K562 (cell line): ENCODE measurements around the gene RASGRP2. TPM values are rescaled to one million over a fixed set of nuclear protein-coding genes. Genes with fewer than 3 reads are reported as not detected.

Source experiments
- CBFB ChIP-seq: sonication (generic); formaldehyde crosslinking; IDR thresholded peaks from 2 replicates; pipeline ENCODE4 v1.4.0; 2020; ENCODE audit warnings: mild to moderate bottlenecking, missing genetic modification reagents
- CBX2 ChIP-seq: fragments of 200-600 bp; sonication (generic); IDR thresholded peaks from one replicate; pipeline ENCODE4 v1.6.1; 2012; ENCODE audit warnings: mild to moderate bottlenecking, low read length, inconsistent platforms; ENCODE audit not compliant: insufficient read depth, poor library complexity, severe bottlenecking
- DDX20 ChIP-seq: fragments of 450-650 bp; IDR thresholded peaks from 2 replicates; pipeline ENCODE4 v1.6.1; 2016; ENCODE audit warnings: missing genetic modification characterization, low read depth, mild to moderate bottlenecking, missing compliant biosample characterization, moderate library complexity
- KLF16 ChIP-seq: IDR thresholded peaks from 2 replicates; pipeline ENCODE4 v1.6.1; 2016; ENCODE audit warnings: antibody characterized with exemption
- MIER1 ChIP-seq: fragments of 450-650 bp; IDR thresholded peaks from 2 replicates; pipeline ENCODE4 v1.6.1; 2016; ENCODE audit warnings: antibody characterized with exemption, mild to moderate bottlenecking, low read depth
- MYC ChIP-seq, 2 experiments: fragments of 250-450 bp in 1 of 2; sonication (Bioruptor Pico) in 1 of 2; IDR thresholded peaks; 2 replicates each; pipeline versions ENCODE4 v1.5.1 to v1.6.1; 2012 to 2021; ENCODE audit warnings: low read depth in 2 of 2, borderline replicate concordance in 1 of 2, improper control_type of control experiment in 1 of 2, low read length in 1 of 2, mild to moderate bottlenecking in 1 of 2, moderate library complexity in 1 of 2
- NFE2 ChIP-seq: IDR thresholded peaks from 2 replicates; pipeline ENCODE4 v1.6.1; 2014; ENCODE audit warnings: antibody characterized with exemption, low read depth
- PHF21A ChIP-seq: fragments of 450-650 bp; IDR thresholded peaks from 2 replicates; pipeline ENCODE4 v1.6.1; 2017; ENCODE audit warnings: low read depth, borderline replicate concordance
- SAFB2 ChIP-seq: fragments of 200-400 bp; formaldehyde crosslinking; IDR thresholded peaks from 2 replicates; pipeline ENCODE4 v1.6.1; 2018; ENCODE audit warnings: borderline replicate concordance, low read length, low read depth, moderate library complexity; ENCODE audit not compliant: severe bottlenecking
- SP2 ChIP-seq: IDR thresholded peaks from 2 replicates; pipeline ENCODE4 v1.6.1; 2011; ENCODE audit warnings: mild to moderate bottlenecking, low read depth, low read length, moderate library complexity; ENCODE audit not compliant: poor library complexity, severe bottlenecking; ENCODE audit errors: extremely low read depth
- SRSF7 ChIP-seq: fragments of 200-400 bp; formaldehyde crosslinking; optimal IDR thresholded peaks from 2 replicates; pipeline ENCODE3; 2017; ENCODE audit warnings: mild to moderate bottlenecking, low read depth, low read length
- TAF9B ChIP-seq: fragments of 450-650 bp; IDR thresholded peaks from 2 replicates; pipeline ENCODE4 v1.6.1; 2018; ENCODE audit warnings: mild to moderate bottlenecking; ENCODE audit not compliant: partially characterized antibody
- TEAD1 ChIP-seq, 2 experiments: fragments of 450-650 bp in 1 of 2; sonication (generic) in 1 of 2; formaldehyde crosslinking; IDR thresholded peaks; 2 replicates each; pipeline versions ENCODE4 v1.4.0 to v1.8.0; 2020 to 2022; ENCODE audit warnings: mild to moderate bottlenecking in 2 of 2, missing genetic modification reagents in 1 of 2
- TRIM28 ChIP-seq: fragments of 450-650 bp; IDR thresholded peaks from 2 replicates; pipeline ENCODE4 v1.6.1; 2017
- WHSC1 ChIP-seq: IDR thresholded peaks from one replicate; pipeline ENCODE4 v1.6.1; 2012; ENCODE audit warnings: low read length, control low read depth, inconsistent platforms
- XRCC3 ChIP-seq: fragments of 450-650 bp; IDR thresholded peaks from 2 replicates; pipeline ENCODE4 v1.6.1; 2017; ENCODE audit warnings: mild to moderate bottlenecking, moderate library complexity
- ZC3H11A ChIP-seq: IDR thresholded peaks from 2 replicates; pipeline ENCODE4 v1.6.1; 2012; ENCODE audit warnings: low read depth, low read length, improper control_type of control experiment
- ZNF224 ChIP-seq: sonication (generic); formaldehyde crosslinking; IDR thresholded peaks from 2 replicates; pipeline ENCODE4 v1.8.0; 2022; ENCODE audit warnings: mild to moderate bottlenecking, missing genetic modification reagents
- ZNF586 ChIP-seq: fragments of 450-650 bp; formaldehyde crosslinking; conservative IDR thresholded peaks from 2 replicates; pipeline ENCODE4 v1.4.0; 2020; ENCODE audit warnings: mild to moderate bottlenecking, moderate library complexity
- ZNF589 ChIP-seq: fragments of 200-800 bp; sonication (Bioruptor generic); IDR thresholded peaks from 2 replicates; pipeline ENCODE4 v1.6.1; 2016; ENCODE audit warnings: low read depth, missing genetic modification characterization, missing compliant biosample characterization
- polyA plus RNA-seq, 8 experiments: library from polyadenylated mRNA; depleted of rRNA in 4 of 8; stranded (reverse) in 5 of 8; unstranded in 3 of 8; fragments of >200 nt; fragmentation: Nextera tagmentation in 2 of 8; fragmentation: Illumina TruSeq in 1 of 8; extraction: Ambion mirVana in 2 of 8; extraction: Trizol in 1 of 8; gene quantifications; 2 replicates each; pipeline versions ENCODE4 v1.2.1 to v1.2.3, GENCODE V29; 2011 to 2014; ENCODE audit warnings: inconsistent platforms in 1 of 8, missing spikeins in 1 of 8
- total RNA-seq, 7 experiments: library from RNA; depleted of rRNA in 6 of 7; stranded (reverse); fragments of >200 nt in 6 of 7; fragmentation: Illumina TruSeq in 2 of 7; extraction: Trizol in 2 of 7; gene quantifications; 2 replicates each; pipeline versions ENCODE4 v1.2.1 to v1.2.3, GENCODE V29; 2011 to 2021; ENCODE audit warnings: low replicate concordance in 1 of 7
- TF ChIP-seq, protein P1 (sequence below): fragments of 250-450 bp; sonication (Bioruptor Pico); IDR thresholded peaks from 2 replicates; pipeline ENCODE4 v1.5.0; 2021; ENCODE audit warnings: mild to moderate bottlenecking, borderline replicate concordance
- TF ChIP-seq, protein P2 (sequence below): sonication (generic); formaldehyde crosslinking; IDR thresholded peaks from 2 replicates; pipeline ENCODE4 v1.9.0; 2022; ENCODE audit warnings: mild to moderate bottlenecking, missing genetic modification reagents
- TF ChIP-seq, protein P3 (sequence below), 2 experiments: IDR thresholded peaks; 2 replicates each; pipeline ENCODE4 v1.6.1; 2012; ENCODE audit warnings: improper control_type of control experiment in 2 of 2, low read depth in 2 of 2, low read length in 2 of 2, borderline replicate concordance in 1 of 2

RASGRP2 gene
- total and polyA plus RNA-seq, 9 of the 15 experiments (the other 6 are each of a cell fraction or from before 2014, with no cell fraction given) = 0.87 to 22.7 (median 5.5) TPM

DNA sequence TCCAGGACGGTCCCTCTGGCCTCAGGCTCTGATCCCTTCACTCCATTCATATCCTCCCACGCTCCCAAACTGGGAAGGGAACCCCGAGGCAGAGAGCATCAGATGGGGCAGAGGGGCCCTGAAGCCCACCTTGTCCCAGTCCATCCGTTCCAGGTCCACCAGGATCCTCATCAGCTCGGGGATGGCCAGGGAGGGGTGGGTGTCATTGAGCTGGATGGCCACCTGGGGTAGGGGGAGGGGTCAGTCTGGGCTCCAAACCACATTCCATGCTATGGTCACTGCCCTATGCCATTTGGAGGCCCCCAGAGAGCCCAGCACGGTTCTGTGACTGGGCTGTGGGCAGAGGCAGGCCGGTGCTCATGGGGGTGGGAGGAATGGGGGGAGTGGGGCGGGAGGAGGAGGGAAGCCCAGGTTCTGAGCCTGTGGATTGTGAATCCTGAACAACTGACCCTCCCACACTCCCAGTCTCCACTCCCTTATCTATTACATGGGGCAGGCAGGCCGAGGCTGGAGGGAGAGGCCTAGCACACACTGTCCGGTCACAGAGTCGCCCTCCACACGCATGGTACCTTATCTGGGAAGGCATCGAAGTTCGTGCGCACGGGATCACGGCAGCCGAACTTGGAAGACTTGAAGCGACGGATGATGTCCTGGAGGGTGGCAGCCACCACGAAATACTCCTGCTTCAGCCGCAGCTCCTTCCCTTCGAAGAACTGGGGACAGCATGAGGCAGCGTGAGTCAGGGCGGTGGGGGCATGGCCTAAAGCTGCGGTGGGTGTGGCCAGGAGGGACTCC, 10.4 kb upstream of the RASGRP2 start (continued):
- TF ChIP-seq SP2 (no peak), TEAD1 (CRISPR knock-in tag; IDR thresholded peaks at IDR 0.05) (no peak), ZNF586 (CRISPR knock-in tag) (no peak), CBX2 (no peak), ZNF224 (CRISPR knock-in tag) (no peak), ZNF589 (no peak), TRIM28 (no peak), MIER1 (no peak), PHF21A (no peak), MYC (IDR thresholded peaks at IDR 0.05; ENCODE audit: low read depth, low read length) (peak; percentile 61; the same call in 1 of the 2 replicates), MYC (CRISPR knock-in tag; IDR thresholded peaks at IDR 0.05; ENCODE audit: borderline replicate concordance, low read depth) (no peak), XRCC3 (no peak), ZC3H11A (no peak), SRSF7 (no peak), KLF16 (no peak), NFE2 (no peak), DDX20 (tag) (no peak), TAF9B (no peak), CBFB (CRISPR knock-in tag) (no peak), WHSC1 (no peak), SAFB2 (no peak)
- TF ChIP-seq, protein P1, sequence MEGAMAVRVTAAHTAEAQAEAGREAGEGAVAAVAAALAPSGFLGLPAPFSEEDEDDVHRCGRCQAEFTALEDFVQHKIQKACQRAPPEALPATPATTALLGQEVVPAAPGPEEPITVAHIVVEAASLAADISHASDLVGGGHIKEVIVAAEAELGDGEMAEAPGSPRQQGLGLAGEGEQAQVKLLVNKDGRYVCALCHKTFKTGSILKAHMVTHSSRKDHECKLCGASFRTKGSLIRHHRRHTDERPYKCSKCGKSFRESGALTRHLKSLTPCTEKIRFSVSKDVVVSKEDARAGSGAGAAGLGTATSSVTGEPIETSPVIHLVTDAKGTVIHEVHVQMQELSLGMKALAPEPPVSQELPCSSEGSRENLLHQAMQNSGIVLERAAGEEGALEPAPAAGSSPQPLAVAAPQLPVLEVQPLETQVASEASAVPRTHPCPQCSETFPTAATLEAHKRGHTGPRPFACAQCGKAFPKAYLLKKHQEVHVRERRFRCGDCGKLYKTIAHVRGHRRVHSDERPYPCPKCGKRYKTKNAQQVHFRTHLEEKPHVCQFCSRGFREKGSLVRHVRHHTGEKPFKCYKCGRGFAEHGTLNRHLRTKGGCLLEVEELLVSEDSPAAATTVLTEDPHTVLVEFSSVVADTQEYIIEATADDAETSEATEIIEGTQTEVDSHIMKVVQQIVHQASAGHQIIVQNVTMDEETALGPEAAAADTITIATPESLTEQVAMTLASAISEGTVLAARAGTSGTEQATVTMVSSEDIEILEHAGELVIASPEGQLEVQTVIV (CRISPR knock-in tag) = no peak
- TF ChIP-seq, protein P2, sequence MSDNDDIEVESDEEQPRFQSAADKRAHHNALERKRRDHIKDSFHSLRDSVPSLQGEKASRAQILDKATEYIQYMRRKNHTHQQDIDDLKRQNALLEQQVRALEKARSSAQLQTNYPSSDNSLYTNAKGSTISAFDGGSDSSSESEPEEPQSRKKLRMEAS (CRISPR knock-in tag) = peak; percentile 75
- TF ChIP-seq, protein P3, sequence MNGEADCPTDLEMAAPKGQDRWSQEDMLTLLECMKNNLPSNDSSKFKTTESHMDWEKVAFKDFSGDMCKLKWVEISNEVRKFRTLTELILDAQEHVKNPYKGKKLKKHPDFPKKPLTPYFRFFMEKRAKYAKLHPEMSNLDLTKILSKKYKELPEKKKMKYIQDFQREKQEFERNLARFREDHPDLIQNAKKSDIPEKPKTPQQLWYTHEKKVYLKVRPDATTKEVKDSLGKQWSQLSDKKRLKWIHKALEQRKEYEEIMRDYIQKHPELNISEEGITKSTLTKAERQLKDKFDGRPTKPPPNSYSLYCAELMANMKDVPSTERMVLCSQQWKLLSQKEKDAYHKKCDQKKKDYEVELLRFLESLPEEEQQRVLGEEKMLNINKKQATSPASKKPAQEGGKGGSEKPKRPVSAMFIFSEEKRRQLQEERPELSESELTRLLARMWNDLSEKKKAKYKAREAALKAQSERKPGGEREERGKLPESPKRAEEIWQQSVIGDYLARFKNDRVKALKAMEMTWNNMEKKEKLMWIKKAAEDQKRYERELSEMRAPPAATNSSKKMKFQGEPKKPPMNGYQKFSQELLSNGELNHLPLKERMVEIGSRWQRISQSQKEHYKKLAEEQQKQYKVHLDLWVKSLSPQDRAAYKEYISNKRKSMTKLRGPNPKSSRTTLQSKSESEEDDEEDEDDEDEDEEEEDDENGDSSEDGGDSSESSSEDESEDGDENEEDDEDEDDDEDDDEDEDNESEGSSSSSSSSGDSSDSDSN (IDR thresholded peaks at IDR 0.05; ENCODE audit: borderline replicate concordance in 1 of 2, low read depth in 2 of 2, low read length in 2 of 2) = 0 out of 4 replicates have a peak, but pooled peaks have one; percentile 65 to 74
